Measurements from ENCODE around the gene CAPZB.

- TF ChIP-seq CTCF (conservative IDR thresholded peaks at IDR 0.05 in 1 of 2, IDR thresholded peaks at IDR 0.05 in 1 of 2; ENCODE audit: extremely low read depth in 1 of 2, insufficient read depth in 1 of 2, low read depth in 1 of 2, low read length in 2 of 2) (no peak), EZH2 (IDR thresholded peaks at IDR 0.05; ENCODE audit: borderline replicate concordance, low read length) (no peak)
These were observed 5.8 kb downstream of the CAPZB start for GRCh38 chr1:19479351-19480120.

Data from mammary epithelial cell (primary cell).